ENCODE results near the gene SRRM4. TPM values are rescaled to one million over a fixed set of nuclear protein-coding genes. Genes with fewer than 3 reads are reported as not detected.

Gene SRRM4
- total RNA-seq, 1 experiment from 2014 or later: 0.02 TPM

- CTCF ChIA-PET: no interaction called here
- H4K20me1 ChIP-seq (ENCODE audit: insufficient read depth): no peaks in the 10 kb centered on the region
- no peak overlapping the region for H3K4me2 ChIP-seq (ENCODE audit: low read length)
- H3K36me3 ChIP-seq (ENCODE audit: control insufficient read depth in 1 of 2, insufficient read depth in 2 of 2, low read length in 2 of 2): no peaks in the 10 kb centered on the region
- no TSS peak for BruUV-seq (replicated peaks)
- no peak overlapping the region for H3K27ac ChIP-seq (ENCODE audit: low read depth, low read length)
- ATAC-seq (no peak), DNase-seq (ENCODE audit: low read depth, low spot score) (no peak)
- H3K4me3 ChIP-seq (replicated peaks in 1 of 2; ENCODE audit: low read depth in 1 of 2, low read length in 2 of 2): no peak overlapping the region
- H3K27me3 ChIP-seq (ENCODE audit: insufficient read depth, low read length): no peaks in the 10 kb centered on the region
- H3K4me1 ChIP-seq (ENCODE audit: control insufficient read depth in 1 of 2, insufficient read depth in 2 of 2, low read length in 2 of 2): no peaks in the 10 kb centered on the region
- no peak overlapping the region for H2AFZ ChIP-seq (ENCODE audit: low read depth, low read length, poor library complexity, severe bottlenecking)
- H3K9me2 ChIP-seq (ENCODE audit: insufficient read depth): no peaks in the 10 kb centered on the region
- no peaks in the 10 kb centered on the region for H3K79me2 ChIP-seq (ENCODE audit: insufficient read depth, low read length)
- H3K9ac ChIP-seq (ENCODE audit: low read length): no peak overlapping the region
- RAD21 ChIA-PET (ENCODE audit: low non-redundant PET in 1 of 2, low total read pairs in 2 of 2, uncharacterized antibody in 2 of 2, unreplicated experiment in 2 of 2): no interaction called here
- H3K9me3 ChIP-seq (ENCODE audit: control insufficient read depth in 1 of 2, insufficient read depth in 1 of 2, low read depth in 1 of 2, low read length in 2 of 2): no peaks in the 10 kb centered on the region
- POLR2A ChIA-PET: no interaction called here
- TF ChIP-seq ELF1 (IDR thresholded peaks at IDR 0.05; ENCODE audit: borderline replicate concordance, low read depth) (no peak), SRF (IDR thresholded peaks at IDR 0.05; ENCODE audit: low read depth) (no peak), RAD21 (IDR thresholded peaks at IDR 0.05; ENCODE audit: low read depth) (no peak), REST (IDR thresholded peaks at IDR 0.05; ENCODE audit: low read depth) (no peak), EGR1 (IDR thresholded peaks at IDR 0.05; ENCODE audit: low read depth) (no peak), POLR2AphosphoS5 (IDR thresholded peaks at IDR 0.05; ENCODE audit: low read depth, low read length) (no peak), CEBPB (IDR thresholded peaks at IDR 0.05; ENCODE audit: low read depth) (no peak), FOSL1 (IDR thresholded peaks at IDR 0.05; ENCODE audit: low read depth) (no peak), ZNF274 (IDR thresholded peaks at IDR 0.05; ENCODE audit: low read depth, low read length) (no peak), ZBTB33 (IDR thresholded peaks at IDR 0.05; ENCODE audit: extremely low read depth, insufficient replicate concordance, low read length) (no peak), SIN3A (IDR thresholded peaks at IDR 0.05; ENCODE audit: low read depth) (no peak), CBX3 (IDR thresholded peaks at IDR 0.05; ENCODE audit: low read depth) (no peak)
- TF ChIP-seq, protein P1, sequence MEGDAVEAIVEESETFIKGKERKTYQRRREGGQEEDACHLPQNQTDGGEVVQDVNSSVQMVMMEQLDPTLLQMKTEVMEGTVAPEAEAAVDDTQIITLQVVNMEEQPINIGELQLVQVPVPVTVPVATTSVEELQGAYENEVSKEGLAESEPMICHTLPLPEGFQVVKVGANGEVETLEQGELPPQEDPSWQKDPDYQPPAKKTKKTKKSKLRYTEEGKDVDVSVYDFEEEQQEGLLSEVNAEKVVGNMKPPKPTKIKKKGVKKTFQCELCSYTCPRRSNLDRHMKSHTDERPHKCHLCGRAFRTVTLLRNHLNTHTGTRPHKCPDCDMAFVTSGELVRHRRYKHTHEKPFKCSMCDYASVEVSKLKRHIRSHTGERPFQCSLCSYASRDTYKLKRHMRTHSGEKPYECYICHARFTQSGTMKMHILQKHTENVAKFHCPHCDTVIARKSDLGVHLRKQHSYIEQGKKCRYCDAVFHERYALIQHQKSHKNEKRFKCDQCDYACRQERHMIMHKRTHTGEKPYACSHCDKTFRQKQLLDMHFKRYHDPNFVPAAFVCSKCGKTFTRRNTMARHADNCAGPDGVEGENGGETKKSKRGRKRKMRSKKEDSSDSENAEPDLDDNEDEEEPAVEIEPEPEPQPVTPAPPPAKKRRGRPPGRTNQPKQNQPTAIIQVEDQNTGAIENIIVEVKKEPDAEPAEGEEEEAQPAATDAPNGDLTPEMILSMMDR (IDR thresholded peaks at IDR 0.05 in 2 of 3, conservative IDR thresholded peaks at IDR 0.05 in 1 of 3; ENCODE audit: borderline replicate concordance in 1 of 3, insufficient read depth in 1 of 3, low read depth in 2 of 3, low read length in 2 of 3): no peak
- TF ChIP-seq, protein P2, sequence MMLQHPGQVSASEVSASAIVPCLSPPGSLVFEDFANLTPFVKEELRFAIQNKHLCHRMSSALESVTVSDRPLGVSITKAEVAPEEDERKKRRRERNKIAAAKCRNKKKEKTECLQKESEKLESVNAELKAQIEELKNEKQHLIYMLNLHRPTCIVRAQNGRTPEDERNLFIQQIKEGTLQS (IDR thresholded peaks at IDR 0.05): no peak
- TF ChIP-seq, protein P3, sequence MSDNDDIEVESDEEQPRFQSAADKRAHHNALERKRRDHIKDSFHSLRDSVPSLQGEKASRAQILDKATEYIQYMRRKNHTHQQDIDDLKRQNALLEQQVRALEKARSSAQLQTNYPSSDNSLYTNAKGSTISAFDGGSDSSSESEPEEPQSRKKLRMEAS (IDR thresholded peaks at IDR 0.05): no peak
- intact Hi-C loops (cut with micrococcal nuclease): no loop called here
Observed at GRCh38 chr12:119011231-119011630, 29.9 kb downstream of the SRRM4 start.

All from HCT116 (cell line).